Neuronal stem cell (in vitro differentiated cells): ENCODE data around the gene PLPP4.

ENCODE experiments used
- DNase-seq: peaks from one replicate; pipeline ENCODE4 v3.0.0-alpha.2; 2013; ENCODE audit warnings: low spot score
- H2AFZ ChIP-seq: one replicate; pipeline ENCODE4 v1.6.1; 2013; ENCODE audit warnings: mild to moderate bottlenecking, low read length, inconsistent platforms
- H2AK5ac ChIP-seq: 2 replicates; pipeline ENCODE4 v1.6.1; 2013; ENCODE audit warnings: low read depth, mild to moderate bottlenecking, inconsistent platforms, low read length, moderate library complexity, mixed read lengths
- H2BK120ac ChIP-seq: 2 replicates; pipeline ENCODE4 v1.6.1; 2013; ENCODE audit warnings: low read depth, mild to moderate bottlenecking, inconsistent platforms, low read length, moderate library complexity, mixed read lengths
- H2BK12ac ChIP-seq: one replicate; pipeline ENCODE4 v1.6.1; 2013; ENCODE audit warnings: low read length, inconsistent platforms
- H2BK15ac ChIP-seq: 2 replicates; pipeline ENCODE4 v1.6.1; 2013; ENCODE audit warnings: mild to moderate bottlenecking, low read length, inconsistent platforms, mixed read lengths
- H2BK5ac ChIP-seq: one replicate; pipeline ENCODE4 v1.6.1; 2013; ENCODE audit warnings: inconsistent platforms, mild to moderate bottlenecking, low read length, moderate library complexity
- H3K14ac ChIP-seq: one replicate; pipeline ENCODE4 v1.6.1; 2013; ENCODE audit warnings: low read length, inconsistent platforms
- H3K18ac ChIP-seq: 2 replicates; pipeline ENCODE4 v1.6.1; 2013; ENCODE audit warnings: low read length, inconsistent platforms
- H3K23ac ChIP-seq: 2 replicates; pipeline ENCODE4 v1.6.1; 2013; ENCODE audit warnings: low read depth, mild to moderate bottlenecking, mixed read lengths, low read length, inconsistent platforms; ENCODE audit not compliant: poor library complexity
- H3K27ac ChIP-seq: replicated peaks from 3 replicates; pipeline ENCODE4 v1.5.1; 2013; ENCODE audit warnings: low read length, inconsistent platforms
- H3K27me3 ChIP-seq, 3 experiments: 2 replicates each; pipeline ENCODE4 v1.6.1; 2013; ENCODE audit warnings: low read length in 3 of 3, mild to moderate bottlenecking in 2 of 3, inconsistent platforms in 1 of 3, low read depth in 1 of 3, mixed read lengths in 1 of 3, moderate library complexity in 1 of 3; ENCODE audit not compliant: control insufficient read depth in 3 of 3, insufficient read depth in 3 of 3
- H3K36me3 ChIP-seq, 2 donors: replicated peaks in 1 of 2; 2 replicates each; pipeline ENCODE4 v1.6.1; 2013; ENCODE audit warnings: low read length in 2 of 2; ENCODE audit not compliant: control insufficient read depth in 2 of 2, insufficient read depth in 2 of 2
- H3K4ac ChIP-seq: 2 replicates; pipeline ENCODE4 v1.6.1; 2013; ENCODE audit warnings: inconsistent platforms, mild to moderate bottlenecking, low read length, moderate library complexity
- H3K4me1 ChIP-seq, 2 donors: 1 replicate in 1 of 2; 2 replicates in 1 of 2; pipeline ENCODE4 v1.6.1; 2013; ENCODE audit warnings: low read length in 2 of 2, low read depth in 1 of 2; ENCODE audit not compliant: control insufficient read depth in 2 of 2, insufficient read depth in 1 of 2
- H3K4me2 ChIP-seq: one replicate; pipeline ENCODE4 v1.6.1; 2013; ENCODE audit warnings: mild to moderate bottlenecking, low read length, inconsistent platforms; ENCODE audit not compliant: insufficient read depth, poor library complexity, severe bottlenecking
- H3K4me3 ChIP-seq, 2 donors: 2 replicates each; pipeline ENCODE4 v1.5.1; 2013; ENCODE audit warnings: low read length in 2 of 2, mild to moderate bottlenecking in 2 of 2, inconsistent platforms in 1 of 2, moderate library complexity in 1 of 2
- H3K79me1 ChIP-seq: one replicate; pipeline ENCODE4 v1.6.1; 2013; ENCODE audit warnings: low read depth, mild to moderate bottlenecking, inconsistent platforms, low read length, moderate library complexity
- H3K9ac ChIP-seq: one replicate; pipeline ENCODE4 v1.6.1; 2013; ENCODE audit warnings: mild to moderate bottlenecking, low read depth, low read length, inconsistent platforms; ENCODE audit not compliant: poor library complexity
- H3K9me3 ChIP-seq, 2 donors: replicated peaks in 1 of 2; 2 replicates each; pipeline versions ENCODE3 to v1.6.1; 2013; ENCODE audit warnings: low read length in 2 of 2, mild to moderate bottlenecking in 2 of 2, inconsistent platforms in 1 of 2, low read depth in 1 of 2, mixed read lengths in 1 of 2, moderate library complexity in 1 of 2; ENCODE audit not compliant: control insufficient read depth in 2 of 2, insufficient read depth in 1 of 2
- H4K8ac ChIP-seq: one replicate; pipeline ENCODE4 v1.6.1; 2013; ENCODE audit warnings: low read depth, mild to moderate bottlenecking, inconsistent platforms, low read length, moderate library complexity
- H4K91ac ChIP-seq: one replicate; pipeline ENCODE4 v1.6.1; 2013; ENCODE audit warnings: low read length, low read depth, mild to moderate bottlenecking, inconsistent platforms; ENCODE audit not compliant: poor library complexity
- WGBS, 2 donors: extraction: QIAGEN DNeasy Blood & Tissue Kit; methylation state at CpG; one replicate each; pipeline ENCODE4 v1.1.7; 2013; ENCODE audit warnings: missing lambda C conversion rate in 2 of 2, mixed read lengths in 1 of 2; ENCODE audit not compliant: insufficient read length in 2 of 2, insufficient replicate concordance in 1 of 2; ENCODE audit errors: extremely low coverage in 2 of 2; 5-methylcytosine and 5-hydroxymethylcytosine counted together

PLPP4 gene

GRCh38 chr10:120586471-120586872 is 129.4 kb downstream of the PLPP4 start:
- Histone ChIP-seq H3K27ac (no peak overlapping the region), H3K4me2 (no peak overlapping the region), H3K14ac (no peak overlapping the region), H3K9me3 (no peaks in the 10 kb centered on the region), H3K36me3 (no peaks in the 10 kb centered on the region), H3K4ac (no peak overlapping the region), H2BK120ac (no peak overlapping the region), H4K8ac (no peak overlapping the region), H2AFZ (no peak overlapping the region), H2BK12ac (no peak overlapping the region), H2AK5ac (no peak overlapping the region), H2BK5ac (no peak overlapping the region), H4K91ac (no peak overlapping the region), H3K4me3 (no peak overlapping the region), H3K4me1 (no peaks in the 10 kb centered on the region), H3K18ac (no peak overlapping the region), H3K79me1 (no peaks in the 10 kb centered on the region), H3K9ac (no peak overlapping the region), H3K27me3 (no peaks in the 10 kb centered on the region), H2BK15ac (no peak overlapping the region), H3K23ac (no peak overlapping the region)
- no peak for DNase-seq
- WGBS, 2 donors = no CpG with 5 or more reads among the region's 3 CpGs

- Histone ChIP-seq H2BK12ac (no peak overlapping the region), H3K9ac (no peak overlapping the region), H3K23ac (no peak overlapping the region), H3K4ac (no peak overlapping the region), H3K27me3 (no peaks in the 10 kb centered on the region), H3K9me3 (no peaks in the 10 kb centered on the region), H2AK5ac (no peak overlapping the region), H2BK120ac (no peak overlapping the region), H3K36me3 (no peaks in the 10 kb centered on the region), H3K27ac (no peak overlapping the region), H4K91ac (no peak overlapping the region), H3K18ac (no peak overlapping the region), H3K4me2 (no peak overlapping the region), H2BK5ac (no peak overlapping the region), H2AFZ (no peak overlapping the region), H3K4me3 (no peak overlapping the region), H2BK15ac (peak overlapping the region; percentile 38), H3K14ac (no peak overlapping the region), H4K8ac (no peak overlapping the region), H3K4me1 (no peaks in the 10 kb centered on the region), H3K79me1 (no peaks in the 10 kb centered on the region)
- no CpG with 5 or more reads among the region's 5 CpGs for WGBS, 2 donors
- DNase-seq = no peak
Measured at GRCh38 chr10:120587061-120587460, 130.0 kb downstream of the PLPP4 start.

- H2AFZ ChIP-seq = no peak overlapping the region
- H3K9me3 ChIP-seq = no peaks in the 10 kb centered on the region
- H3K4ac ChIP-seq = no peak overlapping the region
- DNase-seq = no peak
- no peak overlapping the region for H2BK5ac ChIP-seq
- no peak overlapping the region for H2AK5ac ChIP-seq
- no peak overlapping the region for H3K18ac ChIP-seq
- H3K9ac ChIP-seq = no peak overlapping the region
- H3K79me1 ChIP-seq = no peaks in the 10 kb centered on the region
- H4K91ac ChIP-seq = no peak overlapping the region
- no peak overlapping the region for H2BK120ac ChIP-seq
- no peak overlapping the region for H2BK15ac ChIP-seq
- H2BK12ac ChIP-seq = no peak overlapping the region
- no CpG with 5 or more reads among the region's 2 CpGs for WGBS, 2 donors
- no peaks in the 10 kb centered on the region for H3K36me3 ChIP-seq
- no peaks in the 10 kb centered on the region for H3K4me1 ChIP-seq
- H3K4me3 ChIP-seq = no peak overlapping the region
- H3K4me2 ChIP-seq = no peak overlapping the region
- H3K23ac ChIP-seq = no peak overlapping the region
- H4K8ac ChIP-seq = no peak overlapping the region
- no peaks in the 10 kb centered on the region for H3K27me3 ChIP-seq
- H3K14ac ChIP-seq = no peak overlapping the region
- H3K27ac ChIP-seq = no peak overlapping the region
Measured at GRCh38 chr10:120588311-120588710, 131.3 kb downstream of the PLPP4 start.

GRCh38 chr10:120593693-120594092 is 136.7 kb downstream of the PLPP4 start:
- Histone ChIP-seq H3K9ac (no peak overlapping the region), H2BK12ac (no peak overlapping the region), H3K4me1 (peaks cover 0 to under 1% of the 10 kb centered on the region in 2 donors), H2BK5ac (no peak overlapping the region), H4K8ac (no peak overlapping the region), H3K4me2 (no peak overlapping the region), H3K27me3 (no peaks in the 10 kb centered on the region), H3K36me3 (no peaks in the 10 kb centered on the region), H3K79me1 (no peaks in the 10 kb centered on the region), H2BK15ac (no peak overlapping the region), H2AFZ (no peak overlapping the region), H3K27ac (no peak overlapping the region), H4K91ac (no peak overlapping the region), H3K4ac (no peak overlapping the region), H3K18ac (no peak overlapping the region), H2BK120ac (no peak overlapping the region), H3K9me3 (no peaks in the 10 kb centered on the region), H3K14ac (no peak overlapping the region), H3K23ac (no peak overlapping the region), H2AK5ac (no peak overlapping the region), H3K4me3 (no peak overlapping the region)
- no CpG with 5 or more reads among the region's 2 CpGs for WGBS, 2 donors
- no peak for DNase-seq
